HepG2 (cell line): ENCODE measurements around the gene CBX2. TPM values are rescaled to one million over a fixed set of nuclear protein-coding genes. Genes with fewer than 3 reads are reported as not detected.

Source experiments
- GLMP ChIP-seq: sonication (generic); formaldehyde crosslinking; IDR thresholded peaks from 2 replicates; pipeline ENCODE4 v1.9.0; 2021; ENCODE audit warnings: missing genetic modification reagents, mild to moderate bottlenecking, borderline replicate concordance
- MAZ ChIP-seq, 2 experiments: sonication (generic) in 1 of 2; formaldehyde crosslinking in 1 of 2; IDR thresholded peaks; 2 replicates each; pipeline versions ENCODE4 v1.5.0 to v1.6.1; 2012 to 2020; ENCODE audit warnings: low read depth in 2 of 2, mild to moderate bottlenecking in 2 of 2, borderline replicate concordance in 1 of 2, improper control_type of control experiment in 1 of 2, low read length in 1 of 2, missing genetic modification reagents in 1 of 2, moderate library complexity in 1 of 2
- MIER3 ChIP-seq: IDR thresholded peaks from 2 replicates; pipeline ENCODE4 v1.6.1; 2016; ENCODE audit warnings: missing compliant biosample characterization, borderline replicate concordance
- MXD3 ChIP-seq: IDR thresholded peaks from 2 replicates; pipeline ENCODE4 v1.6.1; 2016; ENCODE audit warnings: mild to moderate bottlenecking, missing biosample characterization, missing genetic modification reagents
- MYPOP ChIP-seq: sonication (generic); formaldehyde crosslinking; IDR thresholded peaks from 2 replicates; pipeline ENCODE4 v1.8.1; 2023; ENCODE audit warnings: mild to moderate bottlenecking, moderate library complexity, missing genetic modification reagents
- PRDM4 ChIP-seq: sonication (generic); formaldehyde crosslinking; IDR thresholded peaks from 2 replicates; pipeline ENCODE4 v1.9.0; 2021; ENCODE audit warnings: missing genetic modification reagents, borderline replicate concordance
- SOX5 ChIP-seq: IDR thresholded peaks from 2 replicates; pipeline ENCODE4 v1.6.1; 2016; ENCODE audit warnings: borderline replicate concordance
- ZFAT ChIP-seq: sonication (generic); formaldehyde crosslinking; conservative IDR thresholded peaks from 2 replicates; pipeline ENCODE4 v1.8.1; 2023; ENCODE audit warnings: missing genetic modification reagents, inconsistent platforms
- ZFP91 ChIP-seq: sonication (generic); formaldehyde crosslinking; IDR thresholded peaks from 2 replicates; pipeline ENCODE4 v1.9.0; 2022; ENCODE audit warnings: missing genetic modification reagents, mild to moderate bottlenecking, borderline replicate concordance
- ZGPAT ChIP-seq: IDR thresholded peaks from 2 replicates; pipeline ENCODE4 v1.6.1; 2016; ENCODE audit warnings: mild to moderate bottlenecking
- ZKSCAN8 ChIP-seq: IDR thresholded peaks from 2 replicates; pipeline ENCODE4 v1.6.1; 2016; ENCODE audit warnings: borderline replicate concordance, missing genetic modification reagents, missing compliant biosample characterization
- ZNF232 ChIP-seq: sonication (generic); formaldehyde crosslinking; IDR thresholded peaks from 2 replicates; pipeline ENCODE4 v1.4.0; 2020; ENCODE audit warnings: missing genetic modification reagents, borderline replicate concordance
- ZNF30 ChIP-seq: sonication (generic); formaldehyde crosslinking; IDR thresholded peaks from 2 replicates; pipeline ENCODE4 v1.5.0; 2020; ENCODE audit warnings: mild to moderate bottlenecking, missing genetic modification reagents
- ZNF460 ChIP-seq: sonication (generic); formaldehyde crosslinking; IDR thresholded peaks from 2 replicates; pipeline ENCODE4 v1.5.1; 2020; ENCODE audit warnings: missing genetic modification reagents, mild to moderate bottlenecking, borderline replicate concordance
- ZNF512 ChIP-seq: sonication (generic); formaldehyde crosslinking; IDR thresholded peaks from 2 replicates; pipeline ENCODE4 v1.4.0; 2020; ENCODE audit warnings: mild to moderate bottlenecking, missing genetic modification reagents
- ZNF740 ChIP-seq: sonication (generic); formaldehyde crosslinking; IDR thresholded peaks from 2 replicates; pipeline ENCODE4 v1.4.0; 2020; ENCODE audit warnings: missing genetic modification reagents
- polyA plus RNA-seq, 8 experiments: library from polyadenylated mRNA; depleted of rRNA in 3 of 8; stranded (reverse) in 7 of 8; unstranded in 1 of 8; fragments of >200 nt; fragmentation: Illumina TruSeq in 4 of 8; extraction: Trizol in 4 of 8; gene quantifications; 2 replicates each; pipeline versions ENCODE4 v1.2.1 to v1.2.3, GENCODE V29; 2011 to 2016; ENCODE audit warnings: low read depth in 4 of 8, missing spikeins in 1 of 8, mixed read lengths in 1 of 8; ENCODE audit not compliant: insufficient read depth in 1 of 8
- total RNA-seq, 5 experiments: library from RNA; depleted of rRNA; stranded (reverse); fragments of >200 nt; fragmentation: Illumina TruSeq; extraction: Trizol; gene quantifications; 2 replicates each; pipeline ENCODE4 v1.2.3, GENCODE V29; 2016; ENCODE audit warnings: low read depth in 1 of 5

Gene CBX2
- total and polyA plus RNA-seq, 2 of the 13 experiments (the other 11 are each of a cell fraction or from before 2014, with no cell fraction given): 14.5 to 31.1 TPM

GRCh38 chr17:79796763-79797491, 19.0 kb downstream of the CBX2 start, which contains the start of gene CBX8 (continued):
- TF ChIP-seq ZNF740 (CRISPR knock-in tag) (peak; percentile 81; the same call in 1 of the 2 replicates), GLMP (CRISPR knock-in tag) (no peak), PRDM4 (no peak), ZKSCAN8 (CRISPR knock-in tag) (no peak), ZNF232 (CRISPR knock-in tag) (peak; percentile 47; the same call in 1 of the 2 replicates), ZNF460 (CRISPR knock-in tag) (no peak), MXD3 (peak; percentile 74; the same call in 1 of the 2 replicates), SOX5 (CRISPR knock-in tag) (no peak; the same call in 1 of the 2 replicates), ZNF512 (CRISPR knock-in tag) (no peak), ZGPAT (CRISPR knock-in tag) (peak; percentile 91), ZFAT (CRISPR knock-in tag) (no peak; the same call in 1 of the 2 replicates), ZFP91 (CRISPR knock-in tag) (peak; percentile 65), MAZ (IDR thresholded peaks at IDR 0.05; ENCODE audit: borderline replicate concordance, low read depth, low read length) (peak; percentile 100), MAZ (CRISPR knock-in tag; IDR thresholded peaks at IDR 0.05; ENCODE audit: low read depth) (peak; percentile 98), MIER3 (CRISPR knock-in tag) (0 out of 2 replicates have a peak, but pooled peaks have one; percentile 31), ZNF30 (CRISPR knock-in tag) (no peak), MYPOP (CRISPR knock-in tag) (no peak)
